DMS 273 (cell line): ENCODE results near the gene ZSWIM3.

Source experiments
- DNase-seq: peaks from one replicate; lab custom pipeline; 2025; ENCODE audit not compliant: unreplicated experiment; lab: John Stamatoyannopoulos, UW

The ZSWIM3 gene

DNA sequence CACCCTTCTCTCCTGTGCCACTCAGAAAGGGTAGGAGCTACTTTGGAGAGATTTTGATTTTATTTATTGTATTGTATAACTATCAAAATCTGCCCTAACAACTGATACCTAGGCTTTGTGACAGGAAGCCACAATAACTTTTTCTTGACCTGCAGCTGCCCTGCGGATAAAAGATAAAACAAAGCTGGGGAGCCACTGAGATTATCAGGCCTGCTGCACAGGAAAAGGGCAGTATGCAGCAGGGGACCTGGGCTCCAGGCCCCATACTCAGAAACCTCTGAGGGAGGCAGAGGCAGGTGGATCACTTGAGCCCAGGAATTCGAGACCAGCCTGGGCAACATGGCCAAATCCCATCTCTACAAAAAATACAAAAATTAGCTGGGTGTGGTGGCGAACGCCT, 24.8 kb upstream of the ZSWIM3 start:
- no peak for DNase-seq

DNA sequence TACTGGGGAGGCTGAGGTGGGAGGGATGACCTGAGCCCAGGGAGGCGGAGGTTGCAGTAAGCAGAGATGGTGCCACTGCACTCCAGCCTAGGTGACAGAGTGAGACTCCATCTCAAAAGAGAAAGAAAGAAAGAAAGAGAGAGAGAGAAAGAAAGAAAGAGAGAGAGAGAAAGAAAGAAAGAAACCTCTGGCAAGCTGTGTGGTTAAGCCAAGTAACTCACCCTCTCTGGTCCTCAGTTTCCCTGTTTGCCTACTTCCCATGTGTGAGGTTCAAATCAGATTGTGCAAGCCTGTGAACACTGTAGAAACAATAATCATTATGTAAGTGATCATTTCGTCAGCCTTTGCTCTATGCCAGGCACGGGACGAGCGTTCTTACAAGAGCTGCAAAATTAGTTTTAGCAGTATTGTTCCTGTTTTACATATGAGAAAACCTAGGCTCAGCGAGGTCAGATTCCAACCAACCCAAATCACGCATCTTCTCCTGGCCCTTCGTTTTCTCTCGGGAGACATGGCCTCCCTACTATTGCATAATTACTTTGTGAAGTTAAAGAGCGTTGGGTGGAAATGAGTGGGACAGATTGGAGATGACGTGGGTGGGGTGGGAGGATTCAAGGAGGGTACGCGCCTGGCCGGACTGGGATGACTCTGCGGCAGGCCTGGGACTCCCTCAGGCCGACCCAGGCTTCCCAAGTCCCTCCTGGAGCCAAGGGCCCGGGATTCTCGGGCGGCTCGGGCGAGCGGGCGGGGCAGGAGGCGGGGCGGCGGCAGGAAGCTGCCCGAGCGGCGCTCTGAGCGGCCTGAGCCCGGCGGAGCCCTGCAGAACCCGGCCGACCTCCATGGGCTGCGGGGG, 24.2 kb upstream of the ZSWIM3 start, which contains the start of gene SNX21:
SNX21 (plus strand) TSS at position 770 of the 853 bp plus-strand sequence. CDS start 121 bp downstream, outside the sequence.
- peak; percentile 91 for DNase-seq

DNA sequence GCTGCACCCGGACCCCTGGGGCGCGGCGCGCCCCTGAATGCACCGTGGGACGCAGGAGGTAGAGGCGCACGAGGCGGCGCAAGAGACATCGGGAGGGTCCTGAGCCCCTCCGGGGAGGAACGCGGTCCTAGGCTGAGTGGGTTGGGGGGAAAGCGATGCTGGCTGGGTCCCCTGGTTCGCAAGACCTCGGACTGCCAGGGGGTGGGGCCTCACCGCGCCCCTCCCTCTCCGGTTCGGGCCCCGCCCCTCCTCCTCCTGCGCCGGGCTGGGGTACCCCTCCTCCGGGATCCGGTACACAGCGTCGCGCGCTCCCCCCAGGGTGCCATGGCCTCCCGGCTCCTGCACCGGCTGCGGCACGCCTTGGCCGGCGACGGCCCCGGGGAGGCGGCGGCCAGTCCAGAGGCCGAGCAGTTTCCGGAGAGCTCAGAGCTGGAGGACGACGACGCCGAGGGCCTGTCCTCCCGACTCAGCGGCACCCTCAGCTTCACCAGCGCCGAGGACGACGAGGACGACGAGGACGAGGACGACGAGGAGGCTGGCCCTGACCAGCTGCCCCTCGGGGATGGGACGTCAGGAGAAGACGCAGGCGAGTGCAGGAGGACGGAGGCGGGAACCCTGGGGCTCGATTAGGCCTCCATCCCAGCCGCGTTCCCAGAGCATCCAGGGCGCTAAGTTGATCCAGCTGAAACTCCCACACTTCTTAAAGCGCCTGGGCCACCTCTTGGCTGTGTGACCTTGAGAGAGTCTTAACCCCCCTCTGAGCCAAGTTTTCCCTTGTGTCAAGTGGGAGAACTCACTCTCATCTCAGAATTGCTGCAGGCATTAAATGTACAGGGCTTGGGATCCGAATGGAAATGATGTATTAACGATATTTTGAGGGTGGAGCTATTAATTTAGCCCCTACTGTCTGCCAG, 23.3 kb upstream of the ZSWIM3 start:
- peak; percentile 68 for DNase-seq

DNA sequence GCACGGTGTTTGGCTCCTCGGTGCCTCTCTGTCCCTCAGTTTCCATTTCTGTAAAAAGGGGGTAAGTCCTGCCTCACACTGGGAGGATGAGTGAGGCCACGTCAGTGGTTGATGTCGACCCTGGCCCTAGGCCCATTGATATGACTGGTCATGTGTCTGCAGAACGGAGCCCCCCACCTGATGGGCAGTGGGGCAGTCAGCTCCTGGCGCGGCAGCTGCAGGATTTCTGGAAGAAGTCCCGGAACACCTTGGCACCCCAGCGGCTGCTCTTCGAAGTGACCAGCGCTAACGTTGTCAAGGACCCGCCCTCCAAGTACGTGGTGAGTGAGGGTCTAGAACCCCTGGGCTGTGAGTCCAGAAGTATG, 22.6 kb upstream of the ZSWIM3 start:
- no peak for DNase-seq

DNA sequence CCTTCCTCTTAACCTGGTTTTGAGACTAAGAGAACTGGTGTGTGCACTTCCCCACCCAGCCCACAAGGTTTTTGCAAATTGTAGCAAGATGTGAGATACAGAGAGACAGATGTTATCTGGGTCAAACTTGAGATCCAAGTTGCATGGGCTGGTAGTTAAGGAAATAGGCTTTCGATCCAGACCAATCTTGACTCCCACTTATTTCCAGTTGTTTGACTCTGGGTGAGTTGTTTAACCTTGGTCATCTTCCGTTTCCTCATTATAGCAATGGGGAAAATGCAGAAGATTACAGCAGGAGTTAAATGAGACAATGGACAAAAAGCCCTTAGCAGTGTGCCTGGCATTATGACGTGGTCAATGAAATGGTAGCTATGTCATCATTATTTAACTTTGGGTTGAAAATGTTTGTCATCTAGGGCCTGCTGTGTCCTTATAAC, 22.1 kb upstream of the ZSWIM3 start:
- peak; percentile 30 for DNase-seq

DNA sequence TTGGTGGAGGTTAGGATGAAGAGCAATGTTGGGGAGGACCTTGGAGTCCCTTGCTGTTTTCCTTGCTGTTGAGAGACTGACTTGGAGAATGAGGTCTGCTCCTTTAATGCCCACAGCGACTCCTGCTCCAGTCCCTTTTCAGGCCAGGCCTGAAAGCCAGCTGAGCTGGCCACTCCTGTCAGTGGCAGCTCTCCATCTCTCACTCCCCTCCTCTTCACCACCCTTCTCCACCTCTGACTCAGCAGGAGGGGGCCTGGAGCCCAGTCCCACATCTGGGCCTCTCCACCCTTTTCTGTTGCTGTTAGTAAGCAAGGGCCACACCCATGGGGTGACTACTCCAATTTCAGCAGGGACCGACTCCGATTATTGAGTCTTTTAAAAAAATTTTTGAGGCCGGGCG, 21.6 kb upstream of the ZSWIM3 start:
- DNase-seq, result no peak

DNA sequence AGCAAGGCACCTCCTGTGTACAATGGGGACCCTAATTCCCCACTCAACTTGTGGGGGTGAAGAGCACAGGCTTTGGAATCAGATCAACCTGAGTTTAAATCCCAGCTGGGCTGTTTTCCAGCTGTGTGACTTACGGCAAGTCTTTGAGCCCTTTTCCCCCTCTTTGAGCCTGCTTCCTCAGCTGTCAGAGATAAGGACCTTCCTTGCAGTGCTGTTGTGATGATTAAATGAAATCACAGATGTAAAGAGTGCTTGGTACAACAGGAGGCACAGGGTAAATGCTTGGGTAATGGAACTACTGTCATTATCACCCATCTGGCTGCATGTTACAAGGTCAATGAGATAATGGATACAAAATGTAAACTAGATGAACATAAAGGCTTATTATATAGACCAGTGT, 20.6 kb upstream of the ZSWIM3 start:
- peak; percentile 89 for DNase-seq

DNA sequence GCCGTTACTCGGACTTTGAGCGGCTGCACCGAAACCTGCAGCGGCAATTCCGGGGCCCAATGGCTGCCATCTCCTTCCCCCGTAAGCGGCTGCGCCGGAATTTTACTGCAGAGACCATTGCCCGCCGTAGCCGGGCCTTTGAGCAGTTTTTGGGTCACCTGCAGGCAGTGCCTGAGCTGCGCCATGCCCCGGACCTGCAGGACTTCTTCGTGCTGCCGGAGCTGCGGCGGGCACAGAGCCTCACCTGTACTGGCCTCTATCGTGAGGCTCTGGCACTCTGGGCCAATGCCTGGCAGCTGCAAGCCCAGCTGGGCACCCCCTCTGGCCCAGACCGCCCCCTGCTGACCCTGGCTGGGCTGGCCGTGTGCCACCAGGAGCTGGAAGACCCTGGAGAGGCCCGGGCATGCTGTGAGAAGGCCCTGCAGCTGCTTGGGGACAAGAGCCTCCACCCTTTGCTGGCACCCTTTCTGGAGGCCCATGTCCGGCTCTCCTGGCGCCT, 16.7 kb upstream of the ZSWIM3 start:
- DNase-seq, result peak; percentile 41

DNA sequence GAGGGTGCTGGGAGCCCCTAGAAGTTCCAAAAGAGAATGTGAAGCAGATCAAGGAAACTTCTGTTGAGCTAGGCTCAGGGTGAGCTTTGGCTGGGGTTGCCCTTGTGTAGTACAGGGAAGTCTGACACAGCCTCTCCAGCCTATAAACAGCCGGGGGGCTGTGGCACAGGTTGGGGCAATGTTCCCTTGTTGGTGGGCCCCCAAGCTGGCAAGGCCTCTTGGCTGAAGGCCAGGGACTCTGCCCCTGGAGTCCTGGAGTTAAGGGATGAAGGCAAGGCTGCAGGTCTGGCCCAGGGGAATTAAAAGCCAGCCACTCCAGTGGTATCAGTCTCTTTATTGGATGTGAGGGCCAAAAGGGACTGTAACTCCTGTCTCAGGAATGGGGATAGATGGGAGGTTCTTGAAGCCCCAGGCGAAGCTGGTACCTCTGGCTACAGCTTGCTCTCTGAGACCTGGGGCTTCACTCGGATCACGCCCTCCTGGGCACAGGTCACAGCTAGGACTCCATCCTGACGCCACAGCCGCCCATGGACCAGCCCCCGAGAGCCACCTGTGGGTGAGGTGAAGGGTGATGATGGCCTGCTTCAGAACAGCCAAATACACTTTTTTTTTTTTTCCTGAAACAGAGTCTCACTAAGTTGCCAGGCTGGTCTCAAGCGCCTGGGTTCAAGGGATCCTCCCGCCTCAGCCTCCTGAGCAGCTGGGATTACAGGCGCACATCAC, 15.8 kb upstream of the ZSWIM3 start:
- DNase-seq, result peak; percentile 41

DNA sequence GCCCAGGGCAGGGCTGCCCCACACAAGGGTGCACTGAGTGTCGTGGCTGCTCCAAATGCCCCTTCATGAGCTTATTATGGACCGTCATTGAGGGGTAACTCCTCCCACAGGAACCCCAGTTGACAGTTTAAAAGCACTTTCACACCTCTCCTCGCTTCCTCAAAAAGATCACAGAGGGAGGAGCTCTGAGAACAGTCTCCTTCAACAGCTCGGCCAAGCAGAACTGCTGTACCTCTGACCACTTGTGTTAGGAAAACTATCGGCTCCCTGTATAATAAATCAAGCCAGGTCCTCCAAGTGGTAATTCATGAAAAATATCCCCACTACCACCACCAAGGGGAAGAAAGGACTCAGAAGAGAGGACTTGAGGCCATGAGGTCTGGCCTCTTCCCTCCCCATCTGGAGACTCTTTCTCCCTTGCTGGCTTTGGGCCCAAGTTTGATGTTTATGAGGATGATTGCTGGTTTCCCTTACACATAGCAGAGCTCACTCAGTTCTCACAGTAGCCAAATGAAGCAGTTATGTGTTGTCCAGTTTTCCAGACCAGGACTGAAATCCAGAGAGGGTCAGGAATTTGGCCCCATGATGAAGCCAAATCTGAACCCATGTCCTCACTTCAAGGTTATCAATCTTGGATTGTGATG, 15.1 kb upstream of the ZSWIM3 start:
- DNase-seq, result peak; percentile 90

DNA sequence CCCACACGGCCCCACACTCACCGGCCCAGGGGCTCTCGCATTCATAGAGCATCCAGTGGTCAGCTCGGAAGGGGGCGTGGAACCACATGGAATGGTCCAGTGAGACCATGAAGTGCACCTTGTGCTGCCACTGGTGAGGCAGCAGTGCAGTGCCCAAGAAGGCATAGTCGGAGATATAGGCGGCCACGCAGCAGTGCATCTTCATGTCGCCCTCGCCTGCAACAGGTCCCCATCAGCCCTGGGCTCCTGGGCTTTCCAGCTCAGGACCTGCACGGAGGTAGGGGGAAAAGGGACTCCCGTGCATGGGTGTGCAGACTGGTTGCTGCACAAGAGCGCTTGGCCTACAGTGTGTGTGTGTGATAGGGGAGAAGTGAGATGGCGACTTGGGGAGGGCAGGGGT, 13.9 kb upstream of the ZSWIM3 start:
- DNase-seq, result no peak

DNA sequence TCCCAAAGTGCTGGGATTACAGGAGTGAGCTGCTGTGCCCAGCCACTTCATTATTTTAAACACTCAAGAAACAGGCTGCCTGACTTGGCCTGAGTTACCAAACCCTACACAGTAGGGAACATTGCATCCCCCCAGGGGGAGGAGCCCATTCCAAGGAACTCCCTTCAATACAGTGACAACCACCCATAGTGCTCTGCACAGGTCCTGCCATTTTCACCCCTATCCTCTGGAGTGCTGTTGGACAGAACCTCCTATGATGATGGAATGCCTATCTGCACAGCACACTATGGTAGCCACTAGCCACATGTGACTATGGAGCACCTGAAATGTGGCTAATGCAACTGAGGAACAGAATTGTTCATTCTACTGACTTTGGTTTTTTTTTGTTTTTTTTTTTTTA, 12.0 kb upstream of the ZSWIM3 start:
- no peak for DNase-seq

DNA sequence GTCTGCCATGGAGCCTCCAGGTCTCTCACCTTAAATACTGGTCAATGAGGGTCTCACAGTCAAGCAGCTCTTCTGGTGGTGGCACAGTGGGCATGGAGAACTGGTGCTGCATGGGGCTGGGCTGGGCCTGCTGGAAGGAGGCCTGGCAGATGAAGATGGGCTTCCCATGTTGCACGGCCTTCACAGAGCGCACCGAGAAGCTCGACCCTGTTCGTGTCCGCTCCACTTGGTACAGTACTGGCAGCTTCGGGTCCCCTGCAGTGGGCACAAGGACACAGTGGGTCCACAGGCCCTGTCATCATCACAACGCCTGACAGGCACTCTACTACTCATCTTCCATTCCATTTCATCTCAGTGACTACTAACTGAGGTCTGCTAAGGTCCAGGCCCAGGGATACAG, 9.0 kb upstream of the ZSWIM3 start:
- no peak for DNase-seq

DNA sequence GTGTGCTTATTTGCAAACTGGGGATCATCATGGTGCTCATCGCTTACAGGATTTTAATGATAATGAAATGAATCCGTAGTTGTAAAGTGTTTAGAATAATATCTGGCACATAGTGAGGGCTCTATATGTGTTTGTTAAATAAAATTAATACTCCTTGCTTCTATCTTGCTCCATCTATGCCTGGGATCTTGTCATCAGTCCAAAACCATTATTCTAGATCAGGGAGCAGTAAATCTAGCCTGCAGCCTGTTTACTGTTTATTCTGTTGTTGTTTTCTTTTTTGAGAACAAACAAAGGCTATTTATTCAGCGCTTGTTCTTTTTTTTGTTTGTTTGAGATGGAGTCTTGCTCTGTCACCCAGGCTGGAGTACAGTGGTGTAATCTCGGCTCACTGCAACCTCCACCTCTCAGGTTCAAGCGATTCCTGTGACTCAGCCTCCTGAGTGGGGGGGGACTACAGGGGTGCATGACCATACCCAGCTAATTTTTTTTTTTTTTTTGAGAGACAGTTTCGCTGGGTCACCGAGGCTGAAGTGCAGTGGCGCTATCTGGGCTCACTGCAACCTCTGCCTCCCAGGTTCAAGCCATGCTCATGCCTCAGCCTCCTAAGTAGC, 8.3 kb upstream of the ZSWIM3 start:
- DNase-seq, result no peak

DNA sequence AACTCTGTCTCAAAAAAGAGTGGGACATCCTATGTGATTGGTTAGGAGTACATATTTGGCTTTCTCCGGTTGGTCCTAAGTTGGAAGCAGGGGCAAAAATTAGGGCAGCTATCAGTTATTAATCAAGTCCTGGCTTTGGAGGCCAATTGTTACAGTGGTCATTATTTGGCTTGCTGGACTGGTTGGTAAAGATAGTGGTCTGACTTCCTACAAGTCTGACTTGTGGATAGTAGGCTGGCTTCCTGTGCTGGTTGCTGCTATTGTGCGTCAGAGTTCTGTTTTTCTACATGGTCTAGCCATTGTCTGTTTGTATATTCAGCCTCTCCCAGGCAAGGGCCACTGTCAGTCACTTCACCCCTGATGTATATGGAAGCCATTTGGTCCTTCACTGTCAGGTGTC, 7.2 kb upstream of the ZSWIM3 start:
- no peak for DNase-seq

DNA sequence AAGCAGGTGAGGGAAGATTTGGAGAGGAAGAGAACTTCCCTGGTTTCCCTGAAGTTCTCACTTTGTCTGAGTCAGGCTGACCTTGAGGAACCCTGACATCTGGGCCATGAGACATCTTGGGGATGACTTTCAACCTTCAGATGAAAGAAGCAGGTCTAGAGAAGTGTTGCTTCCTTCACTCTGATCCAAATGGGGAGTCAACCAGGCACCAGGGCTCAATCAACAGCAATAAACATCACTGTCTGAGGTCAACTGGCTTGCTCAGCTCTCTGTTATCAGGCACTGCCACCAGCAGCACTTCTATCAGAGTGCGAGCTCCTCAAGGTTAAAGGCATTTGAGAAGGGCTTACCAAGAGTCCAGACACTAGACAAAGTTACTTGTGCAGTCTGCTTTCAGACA, 6.5 kb upstream of the ZSWIM3 start:
- no peak for DNase-seq

DNA sequence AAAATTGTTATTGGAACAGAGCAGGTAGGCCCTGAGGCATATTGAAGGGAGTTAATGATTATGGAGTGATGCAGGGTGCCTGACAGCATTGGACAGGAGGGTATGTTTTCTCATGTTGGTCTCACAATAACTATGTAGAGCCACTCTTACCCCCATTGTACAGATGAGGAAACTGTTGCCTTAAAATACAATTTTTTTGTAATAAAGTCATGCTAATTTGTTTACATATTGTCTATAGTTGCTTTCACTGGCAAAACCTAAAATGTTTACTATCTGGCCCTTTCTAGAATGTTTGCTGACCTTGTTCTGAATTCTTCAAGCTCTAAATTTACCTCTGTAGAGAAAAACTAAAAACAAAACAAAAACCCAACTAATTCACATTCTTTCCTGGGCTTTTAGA, 5.9 kb upstream of the ZSWIM3 start:
- no peak for DNase-seq

DNA sequence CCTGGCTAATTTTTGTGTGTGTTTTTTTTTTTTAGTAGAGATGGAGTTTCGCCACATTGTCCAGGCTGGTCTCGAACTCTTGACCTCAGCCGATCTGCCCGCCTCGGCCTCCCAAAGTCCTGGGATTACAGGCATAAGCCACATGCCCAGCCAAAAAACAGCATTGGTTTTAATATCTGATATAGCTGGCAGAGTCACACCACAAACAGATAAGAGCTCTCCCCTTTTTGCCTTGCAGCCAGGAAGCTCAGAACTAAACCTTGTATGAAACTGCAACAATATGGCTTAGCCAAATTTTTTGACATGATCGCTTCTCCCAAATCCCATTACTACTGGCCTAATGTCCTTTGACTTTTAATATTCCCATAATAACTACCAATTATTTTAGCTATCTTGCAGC, 5.1 kb upstream of the ZSWIM3 start:
- no peak for DNase-seq

DNA sequence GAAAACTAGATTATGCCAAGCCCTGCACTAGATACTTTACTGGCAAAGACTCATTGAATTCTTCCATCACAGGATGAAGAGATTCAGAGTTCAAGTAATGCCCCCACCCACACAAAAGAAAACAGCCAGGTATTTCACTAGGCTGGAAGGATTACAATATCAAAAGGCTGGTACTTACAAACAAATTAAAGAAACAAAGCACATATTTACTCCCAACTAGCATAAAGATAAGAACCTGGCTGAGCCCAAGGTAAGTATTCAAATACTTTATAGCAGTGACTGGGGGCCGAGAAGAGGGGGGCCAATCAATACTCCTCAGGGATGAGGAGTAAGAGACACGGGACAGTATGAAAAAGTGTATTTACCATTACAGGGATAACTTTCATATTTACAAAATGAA, 3.9 kb upstream of the ZSWIM3 start:
- DNase-seq, result no peak

DNA sequence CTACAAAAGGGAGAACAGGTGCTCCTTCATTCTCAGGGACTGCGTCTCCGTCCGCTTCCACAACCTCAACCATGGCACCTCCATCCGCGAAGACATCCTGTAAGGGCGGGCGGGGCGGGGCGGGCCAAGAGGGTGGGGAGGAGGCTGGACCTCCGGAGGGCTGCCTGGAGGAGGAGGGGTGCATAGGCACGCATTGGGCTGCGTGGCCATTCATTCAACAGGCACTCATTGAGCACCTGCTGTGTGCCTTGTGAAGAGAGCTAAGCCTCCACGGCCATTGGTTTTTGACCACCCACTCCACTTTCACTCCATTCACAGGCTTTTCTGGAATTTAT, 435 bp downstream of the ZSWIM3 start:
- no peak for DNase-seq
